H9 (cell line): ENCODE measurements around the gene RAB26. TPM values are rescaled to one million over a fixed set of nuclear protein-coding genes. Genes with fewer than 3 reads are reported as not detected.
A peak's percentile ranks its signal among the peaks of the same experiment; 100 is the strongest.
"Not testable (repeated sequence)": the region's sequence is repeated elsewhere in the genome, so short reads cannot be mapped to it uniquely, and the experiment has no call there.

Source experiments
- DNase-seq: peaks from one replicate; pipeline ENCODE4 v3.0.0-alpha.2; 2017
- H2AFZ ChIP-seq: one replicate; pipeline ENCODE4 v1.6.1; 2013; ENCODE audit warnings: mild to moderate bottlenecking, low read length, control low read depth, moderate library complexity
- H2AK5ac ChIP-seq: 2 replicates; pipeline ENCODE4 v1.6.1; 2013; ENCODE audit warnings: low read length, control low read depth, mixed read lengths; ENCODE audit not compliant: insufficient read length
- H2BK120ac ChIP-seq: one replicate; pipeline ENCODE4 v1.6.1; 2013; ENCODE audit warnings: low read depth, mild to moderate bottlenecking, low read length, control low read depth, inconsistent platforms; ENCODE audit not compliant: poor library complexity, severe bottlenecking
- H2BK12ac ChIP-seq: 2 replicates; pipeline ENCODE4 v1.6.1; 2013; ENCODE audit warnings: low read length, control low read depth, mixed read lengths, low read depth; ENCODE audit not compliant: insufficient read length
- H2BK15ac ChIP-seq: 2 replicates; pipeline ENCODE4 v1.6.1; 2013; ENCODE audit warnings: low read depth, low read length, control low read depth
- H2BK20ac ChIP-seq: one replicate; pipeline ENCODE4 v1.6.1; 2013; ENCODE audit warnings: low read depth, mild to moderate bottlenecking, low read length, control low read depth, inconsistent platforms; ENCODE audit not compliant: poor library complexity, severe bottlenecking
- H2BK5ac ChIP-seq: 2 replicates; pipeline ENCODE4 v1.6.1; 2013; ENCODE audit warnings: low read length, control low read depth, mixed read lengths; ENCODE audit not compliant: insufficient read length
- H3K14ac ChIP-seq: 2 replicates; pipeline ENCODE4 v1.6.1; 2013; ENCODE audit warnings: low read length, control low read depth; ENCODE audit not compliant: insufficient read depth
- H3K18ac ChIP-seq: 2 replicates; pipeline ENCODE4 v1.6.1; 2013; ENCODE audit warnings: low read depth, mild to moderate bottlenecking, mixed read lengths, low read length, control low read depth; ENCODE audit not compliant: insufficient read length
- H3K23ac ChIP-seq: 2 replicates; pipeline ENCODE4 v1.6.1; 2013; ENCODE audit warnings: low read length, control low read depth, mixed read lengths, low read depth; ENCODE audit not compliant: insufficient read length
- H3K23me2 ChIP-seq: 2 replicates; pipeline ENCODE4 v1.6.1; 2013; ENCODE audit warnings: low read depth, mild to moderate bottlenecking, mixed read lengths, low read length, control low read depth; ENCODE audit not compliant: insufficient read length, poor library complexity, severe bottlenecking
- H3K27ac ChIP-seq: 2 replicates; pipeline ENCODE4 v1.5.1; 2013; ENCODE audit warnings: low read length, control low read depth, mixed read lengths, low read depth; ENCODE audit not compliant: insufficient read length
- H3K27me3 ChIP-seq: 2 replicates; pipeline ENCODE4 v1.6.1; 2013; ENCODE audit warnings: low read length, control low read depth, inconsistent platforms; ENCODE audit not compliant: insufficient read depth
- H3K4ac ChIP-seq: 2 replicates; pipeline ENCODE4 v1.6.1; 2013; ENCODE audit warnings: low read depth, mild to moderate bottlenecking, control low read depth, inconsistent platforms, low read length, moderate library complexity
- H3K4me1 ChIP-seq: 2 replicates; pipeline ENCODE4 v1.6.1; 2013; ENCODE audit warnings: low read length, control low read depth, inconsistent platforms; ENCODE audit not compliant: insufficient read depth
- H3K4me2 ChIP-seq: 2 replicates; pipeline ENCODE4 v1.6.1; 2013; ENCODE audit warnings: low read length, control low read depth, mixed read lengths; ENCODE audit not compliant: insufficient read length, insufficient read depth
- H3K56ac ChIP-seq: 2 replicates; pipeline ENCODE4 v1.6.1; 2013; ENCODE audit warnings: low read depth, mild to moderate bottlenecking, mixed read lengths, low read length, control low read depth; ENCODE audit not compliant: insufficient read length
- H3K79me1 ChIP-seq: 2 replicates; pipeline ENCODE4 v1.6.1; 2013; ENCODE audit warnings: low read depth, mild to moderate bottlenecking, moderate library complexity, low read length, control low read depth, inconsistent platforms; ENCODE audit not compliant: insufficient read depth, poor library complexity, severe bottlenecking
- H3K79me2 ChIP-seq: 2 replicates; pipeline ENCODE4 v1.6.1; 2013; ENCODE audit warnings: low read length, control low read depth, inconsistent platforms; ENCODE audit not compliant: insufficient read depth
- H3K9ac ChIP-seq: 2 replicates; pipeline ENCODE4 v1.6.1; 2013; ENCODE audit warnings: low read length, control low read depth, mixed read lengths; ENCODE audit not compliant: insufficient read length; ENCODE audit errors: extremely low read depth
- H3K9me3 ChIP-seq: one replicate; pipeline ENCODE4 v1.6.1; 2013; ENCODE audit warnings: low read depth, low read length, inconsistent platforms; ENCODE audit not compliant: control insufficient read depth
- H3T11ph ChIP-seq: one replicate; pipeline ENCODE4 v1.6.1; 2013; ENCODE audit warnings: mild to moderate bottlenecking, low read length, control low read depth, inconsistent platforms
- H4K20me1 ChIP-seq: one replicate; pipeline ENCODE4 v1.6.1; 2013; ENCODE audit not compliant: control insufficient read depth, insufficient read length, insufficient read depth
- H4K5ac ChIP-seq: 2 replicates; pipeline ENCODE4 v1.6.1; 2013; ENCODE audit warnings: low read depth, mild to moderate bottlenecking, mixed read lengths, low read length, control low read depth; ENCODE audit not compliant: insufficient read length
- H4K8ac ChIP-seq: replicated peaks from 2 replicates; pipeline ENCODE4 v1.6.1; 2013; ENCODE audit warnings: low read length, control low read depth, mixed read lengths, low read depth; ENCODE audit not compliant: insufficient read length
- H4K91ac ChIP-seq: 2 replicates; pipeline ENCODE4 v1.6.1; 2013; ENCODE audit warnings: low read depth, mild to moderate bottlenecking, moderate library complexity, mixed read lengths, low read length, control low read depth; ENCODE audit not compliant: insufficient read length
- H3K27ac Mint-ChIP-seq, 3 experiments: 2 replicates in 2 of 3; 3 replicates in 1 of 3; pipeline ENCODE4 v1.8.0; 2020 to 2021; ENCODE audit warnings: mixed read lengths in 3 of 3, mild to moderate bottlenecking in 1 of 3, moderate library complexity in 1 of 3
- H3K27me3 Mint-ChIP-seq: 2 replicates; pipeline ENCODE4 v1.8.0; 2021; ENCODE audit warnings: low read depth, mild to moderate bottlenecking, moderate library complexity, mixed read lengths
- H3K36me3 Mint-ChIP-seq, 3 experiments: 2 replicates in 2 of 3; 3 replicates in 1 of 3; pipeline ENCODE4 v1.8.0; 2020 to 2021; ENCODE audit warnings: low read depth in 3 of 3, mixed read lengths in 3 of 3; ENCODE audit not compliant: insufficient read depth in 1 of 3
- H3K4me1 Mint-ChIP-seq, 2 experiments: 2 replicates each; pipeline ENCODE4 v1.8.0; 2020; ENCODE audit warnings: mixed read lengths in 2 of 2
- H3K4me3 Mint-ChIP-seq, 2 experiments: 2 replicates in 1 of 2; 3 replicates in 1 of 2; pipeline ENCODE4 v1.8.0; 2020 to 2021; ENCODE audit warnings: mild to moderate bottlenecking in 2 of 2, mixed read lengths in 2 of 2, moderate library complexity in 1 of 2
- H3K9me3 Mint-ChIP-seq, 2 experiments: 2 replicates in 1 of 2; 3 replicates in 1 of 2; pipeline ENCODE4 v1.8.0; 2020; ENCODE audit warnings: mild to moderate bottlenecking in 2 of 2, mixed read lengths in 2 of 2, moderate library complexity in 1 of 2
- WGBS: extraction: QIAGEN DNeasy Blood & Tissue Kit; methylation state at CpG from one replicate; pipeline ENCODE4 v1.1.7; 2013; ENCODE audit warnings: missing lambda C conversion rate, low lambda C conversion rate, mixed read lengths; ENCODE audit not compliant: insufficient read length; ENCODE audit errors: extremely low coverage; 5-methylcytosine and 5-hydroxymethylcytosine counted together
- total RNA-seq: library from RNA; stranded (reverse); gene quantifications from 2 replicates; pipeline ENCODE4 v1.2.1, GENCODE V29; 2021

Gene RAB26
- total RNA-seq, 1 experiment from 2014 or later, result 2.4 TPM

GRCh38 chr16:2114225-2114624 lies 34.2 kb upstream of the RAB26 start:
- not testable (repeated sequence) for H3K23me2 ChIP-seq, H2BK5ac ChIP-seq, H3K23ac ChIP-seq, H3T11ph ChIP-seq, H2BK20ac ChIP-seq, H3K27me3 Mint-ChIP-seq, H3K9me3 ChIP-seq, H2BK15ac ChIP-seq, H3K4me3 Mint-ChIP-seq, H3K79me1 ChIP-seq, H3K27ac ChIP-seq, H4K91ac ChIP-seq, H3K79me2 ChIP-seq, H2BK12ac ChIP-seq, H3K9ac ChIP-seq, H3K4ac ChIP-seq, H3K56ac ChIP-seq, H3K4me1 Mint-ChIP-seq, H3K9me3 Mint-ChIP-seq, H2BK120ac ChIP-seq, H2AFZ ChIP-seq, H4K20me1 ChIP-seq, DNase-seq, H3K27me3 ChIP-seq, H4K8ac ChIP-seq, H3K27ac Mint-ChIP-seq, H3K4me2 ChIP-seq, H3K18ac ChIP-seq, H4K5ac ChIP-seq, H2AK5ac ChIP-seq, H3K4me1 ChIP-seq, H3K14ac ChIP-seq
- H3K36me3 Mint-ChIP-seq, result peaks cover 0 to 18% (median 11%) of the 10 kb centered on the region in 3 experiments; a peak in 5 of 7 replicates
- WGBS, result no CpG with 5 or more reads among the region's 26 CpGs

- H3K18ac ChIP-seq, H3K79me2 ChIP-seq, H3K27me3 ChIP-seq, H2AK5ac ChIP-seq, H3K27ac ChIP-seq, H4K5ac ChIP-seq, H3K23ac ChIP-seq, H2BK5ac ChIP-seq, H4K91ac ChIP-seq, H3K56ac ChIP-seq, H3K4ac ChIP-seq, H3K9me3 ChIP-seq, H4K20me1 ChIP-seq, DNase-seq, H3K4me1 Mint-ChIP-seq, H3K4me2 ChIP-seq, H3K14ac ChIP-seq, H3T11ph ChIP-seq, H3K4me1 ChIP-seq, H2BK15ac ChIP-seq, H3K4me3 Mint-ChIP-seq, H2BK20ac ChIP-seq, H3K27me3 Mint-ChIP-seq, H3K9ac ChIP-seq, H2AFZ ChIP-seq, H2BK12ac ChIP-seq, H2BK120ac ChIP-seq, H3K9me3 Mint-ChIP-seq, H4K8ac ChIP-seq, H3K23me2 ChIP-seq, H3K79me1 ChIP-seq: not testable (repeated sequence)
- WGBS, result no CpG with 5 or more reads among the region's 34 CpGs
- Mint-ChIP-seq H3K36me3 (peaks cover 0 to 16% (median 11%) of the 10 kb centered on the region in 3 experiments; a peak in 5 of 7 replicates), H3K27ac (peak overlapping the region in 1 of 3 experiments; percentile 81; a peak in 3 of 7 replicates)
Observed at GRCh38 chr16:2114885-2115590, 33.4 kb upstream of the RAB26 start.
